ENCODE results near the gene HNRNPUL1. TPM values are rescaled to one million over a fixed set of nuclear protein-coding genes. Genes with fewer than 3 reads are reported as not detected.

HNRNPUL1 gene
- total and polyA plus RNA-seq, 9 of the 15 experiments (the other 6 are each of a cell fraction or from before 2014, with no cell fraction given), result 7.3 to 211 (median 85.0) TPM

DNA sequence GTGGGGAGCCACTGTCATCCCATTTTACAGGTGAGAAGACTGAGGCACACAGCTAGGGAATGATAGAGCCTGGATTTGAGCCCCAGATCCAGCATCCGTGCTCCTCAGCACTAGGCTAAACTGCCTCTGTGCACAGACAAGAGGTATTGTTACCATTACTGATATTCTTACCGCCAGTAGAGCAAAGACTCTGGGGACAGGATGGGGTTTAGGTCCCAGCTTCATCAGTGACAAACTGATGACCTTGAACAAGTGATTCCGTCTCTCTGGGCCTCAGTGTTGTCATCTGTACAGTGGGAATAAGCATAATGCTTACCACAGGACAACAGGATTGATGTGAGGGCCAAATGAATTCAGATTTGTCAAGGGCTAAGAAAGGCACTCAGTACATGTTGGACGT is 28.7 kb upstream of the HNRNPUL1 start (continued):
- TF ChIP-seq, protein P1, sequence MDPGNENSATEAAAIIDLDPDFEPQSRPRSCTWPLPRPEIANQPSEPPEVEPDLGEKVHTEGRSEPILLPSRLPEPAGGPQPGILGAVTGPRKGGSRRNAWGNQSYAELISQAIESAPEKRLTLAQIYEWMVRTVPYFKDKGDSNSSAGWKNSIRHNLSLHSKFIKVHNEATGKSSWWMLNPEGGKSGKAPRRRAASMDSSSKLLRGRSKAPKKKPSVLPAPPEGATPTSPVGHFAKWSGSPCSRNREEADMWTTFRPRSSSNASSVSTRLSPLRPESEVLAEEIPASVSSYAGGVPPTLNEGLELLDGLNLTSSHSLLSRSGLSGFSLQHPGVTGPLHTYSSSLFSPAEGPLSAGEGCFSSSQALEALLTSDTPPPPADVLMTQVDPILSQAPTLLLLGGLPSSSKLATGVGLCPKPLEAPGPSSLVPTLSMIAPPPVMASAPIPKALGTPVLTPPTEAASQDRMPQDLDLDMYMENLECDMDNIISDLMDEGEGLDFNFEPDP (CRISPR knock-in tag; IDR thresholded peaks at IDR 0.05), result no peak
- TF ChIP-seq ZNF707 (CRISPR knock-in tag; conservative IDR thresholded peaks at IDR 0.05) (no peak), KHSRP (IDR thresholded peaks at IDR 0.05) (no peak), CHD4 (IDR thresholded peaks at IDR 0.05; ENCODE audit: insufficient read depth, insufficient replicate concordance, low read depth, low read length, poor library complexity, severe bottlenecking) (peak; percentile 47), ZFP1 (CRISPR knock-in tag; IDR thresholded peaks at IDR 0.05) (no peak), SP2 (IDR thresholded peaks at IDR 0.05; ENCODE audit: extremely low read depth, low read depth, low read length, poor library complexity, severe bottlenecking) (no peak), ESRRA (IDR thresholded peaks at IDR 0.05; ENCODE audit: borderline replicate concordance, low read depth) (peak; percentile 73), ADNP (tag; IDR thresholded peaks at IDR 0.05) (peak; percentile 79), SUPT5H (IDR thresholded peaks at IDR 0.05) (no peak), ELF1 (tag; IDR thresholded peaks at IDR 0.05) (no peak), JUND (IDR thresholded peaks at IDR 0.05; ENCODE audit: borderline replicate concordance, low read depth, low read length) (no peak), JUND (tag; IDR thresholded peaks at IDR 0.05; ENCODE audit: borderline replicate concordance, low read depth, low read length) (no peak), FUS (optimal IDR thresholded peaks at IDR 0.05; ENCODE audit: low read depth, low read length) (no peak), BMI1 (IDR thresholded peaks at IDR 0.05; ENCODE audit: low read length) (no peak), PTBP1 (IDR thresholded peaks at IDR 0.05; ENCODE audit: low read depth, low read length) (no peak), MAFK (IDR thresholded peaks at IDR 0.05; ENCODE audit: low read length) (no peak), MEIS2 (IDR thresholded peaks at IDR 0.05; ENCODE audit: partially characterized antibody) (no peak), SIN3B (IDR thresholded peaks at IDR 0.05; ENCODE audit: low read depth) (no peak), BCOR (IDR thresholded peaks at IDR 0.05) (peak; percentile 89), CBFA2T3 (IDR thresholded peaks at IDR 0.05) (no peak), ZNF316 (IDR thresholded peaks at IDR 0.05) (no peak), DIDO1 (tag; IDR thresholded peaks at IDR 0.05; ENCODE audit: low read depth) (no peak), MTA3 (IDR thresholded peaks at IDR 0.05; ENCODE audit: borderline replicate concordance) (no peak), ZNF24 (IDR thresholded peaks at IDR 0.05) (peak; percentile 83)
- TF ChIP-seq, protein P2, sequence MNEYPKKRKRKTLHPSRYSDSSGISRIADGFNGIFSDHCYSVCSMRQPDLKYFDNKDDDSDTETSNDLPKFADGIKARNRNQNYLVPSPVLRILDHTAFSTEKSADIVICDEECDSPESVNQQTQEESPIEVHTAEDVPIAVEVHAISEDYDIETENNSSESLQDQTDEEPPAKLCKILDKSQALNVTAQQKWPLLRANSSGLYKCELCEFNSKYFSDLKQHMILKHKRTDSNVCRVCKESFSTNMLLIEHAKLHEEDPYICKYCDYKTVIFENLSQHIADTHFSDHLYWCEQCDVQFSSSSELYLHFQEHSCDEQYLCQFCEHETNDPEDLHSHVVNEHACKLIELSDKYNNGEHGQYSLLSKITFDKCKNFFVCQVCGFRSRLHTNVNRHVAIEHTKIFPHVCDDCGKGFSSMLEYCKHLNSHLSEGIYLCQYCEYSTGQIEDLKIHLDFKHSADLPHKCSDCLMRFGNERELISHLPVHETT (CRISPR knock-in tag; conservative IDR thresholded peaks at IDR 0.05 in 1 of 2, IDR thresholded peaks at IDR 0.05 in 1 of 2), result no peak
- TF ChIP-seq, protein P3, sequence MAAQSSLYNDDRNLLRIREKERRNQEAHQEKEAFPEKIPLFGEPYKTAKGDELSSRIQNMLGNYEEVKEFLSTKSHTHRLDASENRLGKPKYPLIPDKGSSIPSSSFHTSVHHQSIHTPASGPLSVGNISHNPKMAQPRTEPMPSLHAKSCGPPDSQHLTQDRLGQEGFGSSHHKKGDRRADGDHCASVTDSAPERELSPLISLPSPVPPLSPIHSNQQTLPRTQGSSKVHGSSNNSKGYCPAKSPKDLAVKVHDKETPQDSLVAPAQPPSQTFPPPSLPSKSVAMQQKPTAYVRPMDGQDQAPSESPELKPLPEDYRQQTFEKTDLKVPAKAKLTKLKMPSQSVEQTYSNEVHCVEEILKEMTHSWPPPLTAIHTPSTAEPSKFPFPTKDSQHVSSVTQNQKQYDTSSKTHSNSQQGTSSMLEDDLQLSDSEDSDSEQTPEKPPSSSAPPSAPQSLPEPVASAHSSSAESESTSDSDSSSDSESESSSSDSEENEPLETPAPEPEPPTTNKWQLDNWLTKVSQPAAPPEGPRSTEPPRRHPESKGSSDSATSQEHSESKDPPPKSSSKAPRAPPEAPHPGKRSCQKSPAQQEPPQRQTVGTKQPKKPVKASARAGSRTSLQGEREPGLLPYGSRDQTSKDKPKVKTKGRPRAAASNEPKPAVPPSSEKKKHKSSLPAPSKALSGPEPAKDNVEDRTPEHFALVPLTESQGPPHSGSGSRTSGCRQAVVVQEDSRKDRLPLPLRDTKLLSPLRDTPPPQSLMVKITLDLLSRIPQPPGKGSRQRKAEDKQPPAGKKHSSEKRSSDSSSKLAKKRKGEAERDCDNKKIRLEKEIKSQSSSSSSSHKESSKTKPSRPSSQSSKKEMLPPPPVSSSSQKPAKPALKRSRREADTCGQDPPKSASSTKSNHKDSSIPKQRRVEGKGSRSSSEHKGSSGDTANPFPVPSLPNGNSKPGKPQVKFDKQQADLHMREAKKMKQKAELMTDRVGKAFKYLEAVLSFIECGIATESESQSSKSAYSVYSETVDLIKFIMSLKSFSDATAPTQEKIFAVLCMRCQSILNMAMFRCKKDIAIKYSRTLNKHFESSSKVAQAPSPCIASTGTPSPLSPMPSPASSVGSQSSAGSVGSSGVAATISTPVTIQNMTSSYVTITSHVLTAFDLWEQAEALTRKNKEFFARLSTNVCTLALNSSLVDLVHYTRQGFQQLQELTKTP (IDR thresholded peaks at IDR 0.05; ENCODE audit: low read depth in 1 of 2, partially characterized antibody in 2 of 2), result no peak

Data from K562 (cell line).